ENCODE measurements around the gene LVRN. TPM values are rescaled to one million over a fixed set of nuclear protein-coding genes. Genes with fewer than 3 reads are reported as not detected.
A peak's percentile ranks its signal among the peaks of the same experiment; 100 is the strongest.

Gene LVRN
- total RNA-seq, 3 donors from 2014 or later (not counting 1 experiment from before 2014, with no cell fraction given): 0.77 TPM; not detected in 2

DNA sequence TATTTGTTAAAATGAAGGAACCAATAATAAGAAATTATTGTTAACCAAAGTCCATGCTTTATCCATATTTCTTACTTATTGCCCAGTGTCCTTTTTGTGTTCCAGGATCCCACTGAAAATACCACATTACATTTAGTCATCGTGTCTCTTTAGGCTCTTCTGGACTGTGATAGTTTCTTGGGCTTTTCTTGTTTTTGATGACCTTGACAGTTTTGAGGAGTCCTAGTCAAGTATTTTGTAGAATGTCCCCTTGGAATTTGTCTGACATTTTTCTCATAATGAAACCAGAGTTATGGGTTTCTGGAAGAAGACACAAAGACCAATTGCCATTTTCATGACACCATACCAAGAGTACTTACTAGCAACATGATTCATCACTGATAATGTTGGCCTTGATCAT lies 108.9 kb downstream of the LVRN start:
- no CpG with 5 or more reads among the region's 1 CpG for WGBS (ENCODE audit: insufficient coverage)
- intact Hi-C loops (cut with micrococcal nuclease): no loop called here

DNA sequence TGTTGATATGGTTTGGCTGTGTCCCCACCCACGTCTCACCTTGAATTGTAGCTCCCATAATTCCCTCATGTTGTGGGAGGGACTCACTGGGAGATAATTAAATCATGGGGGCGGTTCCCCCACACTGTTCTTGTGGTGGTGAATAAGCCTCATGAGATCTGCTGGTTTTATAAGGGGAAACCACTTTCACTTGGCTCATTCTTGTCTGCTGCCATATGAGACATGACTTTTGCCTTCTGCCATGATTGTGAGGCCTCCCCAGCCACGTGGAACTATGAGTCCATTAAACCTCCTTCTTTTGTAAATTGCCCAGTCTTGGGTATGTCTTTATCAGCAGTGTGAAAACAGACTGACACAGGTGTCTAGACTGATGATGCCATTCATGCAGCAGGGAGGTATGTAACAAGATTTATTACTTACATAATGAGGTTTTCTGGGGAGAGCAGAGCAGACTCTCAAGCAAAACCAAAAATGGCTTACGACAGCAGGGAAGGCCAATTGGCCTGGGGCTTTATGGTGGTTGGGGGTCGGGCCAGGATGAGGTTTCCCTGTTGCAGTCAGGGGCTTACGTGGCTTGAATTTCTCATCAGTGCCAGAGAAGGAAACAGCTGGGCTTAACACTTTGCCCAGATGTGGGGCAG lies 113.0 kb downstream of the LVRN start:
- no peak overlapping the region for H3K4me3 Mint-ChIP-seq
- H3K4me3 ChIP-seq (ENCODE audit: low read length): no peak overlapping the region
- peaks cover 21 to 34% of the 10 kb centered on the region in 2 donors for H3K27me3 Mint-ChIP-seq (ENCODE audit: low read depth in 2 of 2)
- no peaks in the 10 kb centered on the region for H3K36me3 Mint-ChIP-seq
- 40% methylated on average over 6 of the region's 6 CpGs for WGBS (ENCODE audit: insufficient coverage)
- ATAC-seq (peak; percentile 26 to 62 (median 27)), DNase-seq (no peak)
- no peaks in the 10 kb centered on the region for H3K4me1 ChIP-seq (ENCODE audit: control insufficient read depth, insufficient read depth, low read length)
- H3K9me3 ChIP-seq (ENCODE audit: control insufficient read depth, insufficient read depth, low read length): no peaks in the 10 kb centered on the region
- no peaks in the 10 kb centered on the region for H3K36me3 ChIP-seq (ENCODE audit: control insufficient read depth, insufficient read depth, low read length)
- no peak overlapping the region for H3K27ac Mint-ChIP-seq
- H3K4me1 Mint-ChIP-seq: peaks cover 11 to 15% of the 10 kb centered on the region in 2 donors
- H3K27me3 ChIP-seq (ENCODE audit: control insufficient read depth, insufficient read depth, low read length): no peaks in the 10 kb centered on the region
- H3K9me3 Mint-ChIP-seq: no peaks in the 10 kb centered on the region
- H3K27ac ChIP-seq (ENCODE audit: low read length): no peak overlapping the region
- intact Hi-C loops (cut with micrococcal nuclease): no loop called here
- TF ChIP-seq, protein P1, sequence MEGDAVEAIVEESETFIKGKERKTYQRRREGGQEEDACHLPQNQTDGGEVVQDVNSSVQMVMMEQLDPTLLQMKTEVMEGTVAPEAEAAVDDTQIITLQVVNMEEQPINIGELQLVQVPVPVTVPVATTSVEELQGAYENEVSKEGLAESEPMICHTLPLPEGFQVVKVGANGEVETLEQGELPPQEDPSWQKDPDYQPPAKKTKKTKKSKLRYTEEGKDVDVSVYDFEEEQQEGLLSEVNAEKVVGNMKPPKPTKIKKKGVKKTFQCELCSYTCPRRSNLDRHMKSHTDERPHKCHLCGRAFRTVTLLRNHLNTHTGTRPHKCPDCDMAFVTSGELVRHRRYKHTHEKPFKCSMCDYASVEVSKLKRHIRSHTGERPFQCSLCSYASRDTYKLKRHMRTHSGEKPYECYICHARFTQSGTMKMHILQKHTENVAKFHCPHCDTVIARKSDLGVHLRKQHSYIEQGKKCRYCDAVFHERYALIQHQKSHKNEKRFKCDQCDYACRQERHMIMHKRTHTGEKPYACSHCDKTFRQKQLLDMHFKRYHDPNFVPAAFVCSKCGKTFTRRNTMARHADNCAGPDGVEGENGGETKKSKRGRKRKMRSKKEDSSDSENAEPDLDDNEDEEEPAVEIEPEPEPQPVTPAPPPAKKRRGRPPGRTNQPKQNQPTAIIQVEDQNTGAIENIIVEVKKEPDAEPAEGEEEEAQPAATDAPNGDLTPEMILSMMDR (IDR thresholded peaks at IDR 0.05): no peak

More for the DNA sequence above, 108.9 kb downstream of the LVRN start:
- ATAC-seq (no peak), DNase-seq (no peak)
- H3K27ac Mint-ChIP-seq: no peak overlapping the region
- H3K4me3 Mint-ChIP-seq: no peak overlapping the region
- H3K4me1 Mint-ChIP-seq: peaks cover 10 to 12% of the 10 kb centered on the region in 2 donors
- no peaks in the 10 kb centered on the region for H3K36me3 ChIP-seq (ENCODE audit: control insufficient read depth, insufficient read depth, low read length)
- no peak overlapping the region for H3K27ac ChIP-seq (ENCODE audit: low read length)
- H3K9me3 ChIP-seq (ENCODE audit: control insufficient read depth, insufficient read depth, low read length): no peaks in the 10 kb centered on the region
- H3K4me1 ChIP-seq (ENCODE audit: control insufficient read depth, insufficient read depth, low read length): no peaks in the 10 kb centered on the region
- H3K9me3 Mint-ChIP-seq: no peaks in the 10 kb centered on the region
- H3K27me3 Mint-ChIP-seq (ENCODE audit: low read depth in 2 of 2): peaks cover 25 to 33% of the 10 kb centered on the region in 2 donors
- TF ChIP-seq, protein P1 (IDR thresholded peaks at IDR 0.05): no peak
- no peaks in the 10 kb centered on the region for H3K36me3 Mint-ChIP-seq
- H3K4me3 ChIP-seq (ENCODE audit: low read length): no peak overlapping the region
- no peaks in the 10 kb centered on the region for H3K27me3 ChIP-seq (ENCODE audit: control insufficient read depth, insufficient read depth, low read length)

DNA sequence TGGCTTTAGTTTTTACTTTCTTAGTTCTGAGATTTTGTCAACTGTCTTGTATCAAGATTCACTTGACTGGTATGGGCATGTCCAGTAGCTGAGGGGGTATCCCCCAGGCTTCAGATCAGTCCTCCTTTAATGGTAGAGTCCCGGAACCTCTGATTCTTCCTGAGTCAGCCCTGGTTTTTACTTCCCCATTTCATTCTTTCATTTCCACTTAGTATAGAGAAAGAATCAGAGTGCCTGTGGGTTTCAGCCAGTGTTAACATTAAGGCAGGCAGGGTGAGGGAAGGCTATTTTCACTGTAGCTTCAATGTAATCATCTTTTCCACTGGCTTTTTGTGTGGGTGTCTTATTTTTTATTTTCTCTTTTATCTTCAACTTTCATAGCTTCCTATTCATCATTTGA lies 114.2 kb downstream of the LVRN start:
- no peaks in the 10 kb centered on the region for H3K36me3 ChIP-seq (ENCODE audit: control insufficient read depth, insufficient read depth, low read length)
- no peaks in the 10 kb centered on the region for H3K9me3 Mint-ChIP-seq
- H3K4me3 Mint-ChIP-seq: no peak overlapping the region
- ATAC-seq (peak in 1 of 3 donors; percentile 24), DNase-seq (no peak)
- TF ChIP-seq, protein P1 (IDR thresholded peaks at IDR 0.05): no peak
- no peaks in the 10 kb centered on the region for H3K4me1 ChIP-seq (ENCODE audit: control insufficient read depth, insufficient read depth, low read length)
- peaks cover 21 to 34% of the 10 kb centered on the region in 2 donors for H3K27me3 Mint-ChIP-seq (ENCODE audit: low read depth in 2 of 2)
- H3K9me3 ChIP-seq (ENCODE audit: control insufficient read depth, insufficient read depth, low read length): no peaks in the 10 kb centered on the region
- no peaks in the 10 kb centered on the region for H3K27me3 ChIP-seq (ENCODE audit: control insufficient read depth, insufficient read depth, low read length)
- no peak overlapping the region for H3K27ac Mint-ChIP-seq
- H3K36me3 Mint-ChIP-seq: no peaks in the 10 kb centered on the region
- WGBS (ENCODE audit: insufficient coverage): 17% methylated on average over 1 of the region's 1 CpG
- no peak overlapping the region for H3K27ac ChIP-seq (ENCODE audit: low read length)
- H3K4me3 ChIP-seq (ENCODE audit: low read length): no peak overlapping the region
- H3K4me1 Mint-ChIP-seq: peaks cover 14 to 20% of the 10 kb centered on the region in 2 donors
- intact Hi-C loops (cut with micrococcal nuclease): no loop called here

Other genes with a start within 250 kb of the LVRN start
- gene CDO1, start 145.8 kb upstream of the LVRN start, total RNA-seq: not detected
- gene ATG12, start 120.9 kb upstream of the LVRN start, total RNA-seq: 100 to 1,000 TPM in 1 of 3 donors, 10 to 100 TPM in 2; 88.9 to 108 (median 92.9) TPM
- gene AP3S1, start 120.5 kb upstream of the LVRN start, total RNA-seq: 10 to 100 TPM; 35.5 to 57.9 (median 37.1) TPM
- not detected for gene ARL14EPL, start 70.0 kb downstream of the LVRN start, total RNA-seq
- gene COMMD10, start 122.5 kb downstream of the LVRN start, total RNA-seq: 10 to 100 TPM; 28.7 to 41.1 (median 35.1) TPM

All from natural killer cell (primary cell).